GM19455 (cell line): ENCODE data around the gene CALCB.

ENCODE experiments used
- ATAC-seq: cut with Tn5 transposase; IDR thresholded peaks from one replicate; pipeline ENCODE4 v1.9.1; 2021; ENCODE audit not compliant: unreplicated experiment

The CALCB gene

GRCh38 chr11:15074206-15075161, 1.1 kb downstream of the CALCB start:
- ATAC-seq, result peak; percentile 93

GRCh38 chr11:15075162-15075526, 1.8 kb downstream of the CALCB start:
- no peak for ATAC-seq

- ATAC-seq, result no peak
These were observed 17.8 kb downstream of the CALCB start for GRCh38 chr11:15091175-15091574.

- ATAC-seq, result no peak
These were observed 18.2 kb downstream of the CALCB start for GRCh38 chr11:15091625-15092024.

- ATAC-seq, result no peak
These were observed 20.0 kb downstream of the CALCB start for GRCh38 chr11:15093432-15093831.

- ATAC-seq, result no peak
These were observed 22.4 kb downstream of the CALCB start for GRCh38 chr11:15095736-15096228.

GRCh38 chr11:15097411-15097810, 24.0 kb downstream of the CALCB start:
- ATAC-seq, result no peak

GRCh38 chr11:15099267-15099666, 25.9 kb downstream of the CALCB start:
- no peak for ATAC-seq

- peak; percentile 71 for ATAC-seq
These were observed 27.8 kb downstream of the CALCB start for GRCh38 chr11:15101072-15101709.

- no peak for ATAC-seq
These were observed 30.8 kb downstream of the CALCB start for GRCh38 chr11:15104166-15104565.

- no peak for ATAC-seq
These were observed 33.0 kb downstream of the CALCB start for GRCh38 chr11:15106201-15106965.

- peak; percentile 49 for ATAC-seq
These were observed 34.5 kb downstream of the CALCB start for GRCh38 chr11:15107730-15108515.

GRCh38 chr11:15108592-15109130, 35.3 kb downstream of the CALCB start:
- ATAC-seq, result no peak

- ATAC-seq, result no peak
These were observed 36.2 kb downstream of the CALCB start for GRCh38 chr11:15109602-15110001.

- no peak for ATAC-seq
These were observed 37.8 kb downstream of the CALCB start for GRCh38 chr11:15111215-15111614.

GRCh38 chr11:15112131-15112541, 38.7 kb downstream of the CALCB start:
- ATAC-seq, result no peak

- peak; percentile 91 for ATAC-seq
These were observed 40.0 kb downstream of the CALCB start for GRCh38 chr11:15113381-15113780.

GRCh38 chr11:15114501-15115475, 41.4 kb downstream of the CALCB start, which contains the start of gene INSC:
TSS of gene INSC (plus strand) at chr11:15114923. CDS start at chr11:15149175, 34,252 bp downstream.
- ATAC-seq, result no peak

- ATAC-seq, result no peak
These were observed 42.3 kb downstream of the CALCB start for GRCh38 chr11:15115686-15116085.
